NK-92 treated with Interleukin-12 subunit alpha and Interleukin-12 subunit beta, amount 100 ng/mL, for 24 hours (cell line): Measurements from ENCODE around the gene ARHGAP44.
A peak's percentile ranks its signal among the peaks of the same experiment; 100 is the strongest.

Experiments used
- DNase-seq: peaks from one replicate; lab custom pipeline; 2025; lab: John Stamatoyannopoulos, UW

The ARHGAP44 gene

GRCh38 chr17:12995106-12995895 is 206.0 kb downstream of the ARHGAP44 start:
- no peak for DNase-seq

- DNase-seq: no peak
Measured at GRCh38 chr17:12995896-12996295, 206.6 kb downstream of the ARHGAP44 start.

DNA sequence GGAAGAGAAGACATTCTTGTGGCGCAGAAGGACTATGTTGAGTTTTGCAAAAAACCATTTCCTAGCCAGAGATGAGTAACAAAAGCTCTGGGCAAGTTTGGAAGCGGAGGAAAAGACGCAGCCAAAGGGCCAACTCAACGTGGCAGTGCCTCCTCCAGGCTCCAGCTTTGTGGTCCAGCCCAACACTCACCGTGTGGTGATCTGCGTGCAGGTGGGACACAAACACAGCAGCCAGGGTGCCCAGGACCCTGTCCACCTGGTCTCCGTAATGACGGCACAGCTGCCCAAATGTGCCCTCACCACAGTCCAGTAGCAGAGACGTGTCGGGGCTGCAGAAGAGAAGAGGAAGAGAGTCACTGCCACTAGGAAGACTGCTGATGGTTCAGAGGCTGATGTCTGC is 207.1 kb downstream of the ARHGAP44 start:
- DNase-seq: no peak

- no peak for DNase-seq
Measured at GRCh38 chr17:12996941-12997340, 207.6 kb downstream of the ARHGAP44 start.

- DNase-seq: no peak
Measured at GRCh38 chr17:12998461-12998860, 209.2 kb downstream of the ARHGAP44 start.

DNA sequence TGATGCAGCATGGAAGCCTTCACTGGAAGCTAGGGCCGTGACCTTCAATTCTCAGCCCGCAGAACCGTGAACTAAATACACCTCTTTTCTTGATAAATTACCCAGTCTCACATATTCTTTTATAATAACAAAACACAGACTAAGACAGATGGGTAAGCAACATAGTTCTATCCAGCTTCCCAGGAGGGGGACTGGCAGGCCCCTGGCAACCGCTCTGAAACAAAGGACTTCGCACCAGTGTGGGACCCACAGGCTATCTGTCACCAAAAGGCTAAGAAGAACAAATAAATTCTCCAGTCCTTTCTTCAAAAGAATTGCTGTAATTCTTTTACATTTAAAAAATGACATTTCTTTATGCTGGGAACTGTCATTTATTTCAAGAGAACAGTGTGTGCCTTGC is 209.6 kb downstream of the ARHGAP44 start:
- no peak for DNase-seq

DNA sequence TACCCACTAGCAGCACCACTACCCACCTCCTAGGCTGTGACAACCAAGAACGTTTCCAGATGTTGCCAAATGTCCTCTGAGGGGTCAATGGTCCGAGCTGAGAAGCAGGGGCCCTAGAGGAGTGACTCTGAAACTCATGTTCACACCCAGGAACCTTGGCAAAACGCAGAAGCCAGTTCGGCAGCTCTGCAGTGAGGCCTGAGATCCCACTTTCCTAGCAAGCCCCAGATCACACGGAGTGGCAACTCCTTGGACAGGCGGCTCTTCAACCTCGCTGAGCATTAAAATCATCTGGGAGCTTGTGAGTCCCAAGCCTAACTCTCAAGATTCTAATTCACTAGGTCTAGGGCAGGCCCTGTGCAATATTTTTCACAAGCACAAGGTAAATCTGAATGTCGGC is 211.3 kb downstream of the ARHGAP44 start:
- no peak for DNase-seq

DNA sequence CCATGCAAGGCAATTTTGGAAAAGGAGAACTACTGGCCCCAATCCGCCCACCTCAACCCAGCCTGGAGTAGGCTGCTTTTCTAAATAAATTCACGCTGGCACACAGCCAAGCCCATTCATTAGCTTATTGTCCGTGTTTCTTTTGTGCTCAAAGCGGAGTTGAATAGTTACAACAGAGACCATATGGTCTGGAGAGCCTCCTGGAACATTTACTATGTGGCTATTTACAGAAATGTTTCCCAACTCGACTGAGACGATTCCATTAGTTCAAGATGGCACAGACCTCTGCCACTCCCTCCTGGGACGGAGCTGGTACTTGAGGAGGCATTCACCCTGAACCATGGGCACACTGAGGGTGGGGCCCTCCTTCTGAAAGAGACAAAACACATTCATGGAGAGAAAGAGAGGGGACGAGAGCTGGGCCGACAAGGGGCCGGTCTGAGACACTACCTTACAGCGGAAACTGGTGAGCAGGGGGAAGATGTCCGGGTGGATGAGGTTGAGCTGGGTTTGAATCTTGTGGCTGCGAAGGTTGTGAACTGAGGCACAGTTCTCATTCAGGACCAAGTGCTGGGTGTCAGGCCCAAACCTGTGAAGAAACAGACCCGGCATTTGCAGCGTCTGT is 212.8 kb downstream of the ARHGAP44 start:
- DNase-seq: no peak

DNA sequence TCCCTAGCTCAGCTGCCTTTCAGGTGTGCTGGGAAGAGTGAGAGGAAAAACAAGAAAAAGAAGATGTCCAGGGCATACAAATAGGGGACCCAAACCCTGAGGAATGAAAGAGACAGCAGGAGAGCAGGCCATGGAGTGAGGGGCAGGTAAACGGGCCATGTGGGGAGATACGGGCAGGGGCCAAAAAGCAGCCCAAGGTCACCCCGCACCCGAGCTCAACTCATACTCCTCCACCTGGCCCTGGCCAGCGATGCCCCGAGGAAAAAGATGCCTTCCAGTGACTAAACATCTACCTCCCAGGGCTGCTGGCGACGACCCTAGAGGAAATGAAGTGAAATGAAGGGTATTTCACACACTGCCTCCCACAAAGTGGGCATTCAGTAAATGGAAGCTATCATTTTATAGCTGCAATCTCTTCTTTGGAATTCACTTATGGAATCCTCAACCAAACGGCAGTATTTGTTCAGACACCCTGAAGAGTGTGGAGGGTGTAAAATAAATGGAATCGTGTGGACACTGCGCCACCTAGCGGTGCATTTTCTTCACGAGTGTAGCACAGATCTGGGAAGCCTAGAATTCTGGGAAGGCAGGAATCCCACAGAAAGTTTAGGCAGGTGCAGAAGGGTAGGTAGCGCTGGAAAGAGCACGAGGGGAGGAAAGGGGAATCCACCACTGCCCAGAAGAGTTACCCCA is 213.6 kb downstream of the ARHGAP44 start:
- DNase-seq: no peak

DNA sequence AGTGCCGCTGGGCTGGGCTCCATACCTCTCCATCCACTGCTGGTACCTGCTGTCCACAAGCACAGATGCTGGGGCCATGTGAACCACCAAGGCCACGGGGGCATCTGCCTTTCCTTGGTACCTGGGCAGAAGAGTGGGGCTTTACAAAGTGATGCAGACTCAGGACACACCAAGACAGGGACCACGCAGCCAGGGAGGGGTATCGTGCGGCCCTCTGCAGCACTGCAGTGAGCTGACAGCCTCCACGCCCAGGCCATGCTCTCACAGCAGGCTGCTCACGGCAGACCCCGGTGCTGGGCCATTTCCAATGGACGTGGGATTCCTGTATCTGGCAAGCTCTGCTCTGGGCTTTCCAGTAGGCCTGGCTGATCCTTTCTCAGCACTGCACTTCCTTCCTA is 214.2 kb downstream of the ARHGAP44 start:
- DNase-seq: no peak

DNA sequence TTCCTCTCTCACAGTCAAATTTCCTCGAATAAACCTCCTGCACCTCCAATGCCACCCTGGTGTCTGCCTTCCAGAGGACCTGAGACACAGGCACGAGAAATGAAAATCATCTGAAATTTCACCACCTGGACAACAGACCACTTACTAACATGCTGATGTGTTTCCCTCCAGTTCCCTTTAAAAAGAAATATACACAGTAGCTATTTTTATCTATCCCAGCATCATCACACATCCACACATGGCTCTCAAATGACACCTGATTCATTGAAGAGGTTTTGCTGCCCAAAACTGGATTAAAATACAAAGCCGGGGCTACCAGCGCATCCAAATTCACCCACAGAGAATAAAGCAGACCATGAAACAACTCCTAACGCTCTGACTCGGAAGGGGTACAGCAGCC is 214.6 kb downstream of the ARHGAP44 start:
- no peak for DNase-seq

GRCh38 chr17:13004336-13004735 is 215.0 kb downstream of the ARHGAP44 start:
- no peak for DNase-seq

DNA sequence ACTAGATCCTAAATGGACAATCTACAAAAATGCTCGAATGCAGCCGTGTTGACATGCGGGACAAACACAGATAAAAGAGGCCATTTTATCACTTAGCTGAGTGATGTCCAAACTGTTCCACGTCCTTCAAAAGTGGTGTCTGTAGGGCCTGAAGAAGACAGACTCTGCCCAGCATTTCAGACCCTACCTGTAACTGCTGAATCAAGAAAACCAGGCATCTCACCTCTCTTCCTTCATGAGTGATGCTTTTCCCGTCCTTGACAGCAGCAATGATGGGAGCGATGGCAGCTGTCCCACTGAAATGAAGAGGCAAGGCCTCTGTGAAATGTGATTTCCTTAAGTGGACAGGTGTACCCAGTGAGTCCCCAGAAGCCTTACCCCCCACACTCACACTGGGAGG is 216.2 kb downstream of the ARHGAP44 start:
- no peak for DNase-seq

DNA sequence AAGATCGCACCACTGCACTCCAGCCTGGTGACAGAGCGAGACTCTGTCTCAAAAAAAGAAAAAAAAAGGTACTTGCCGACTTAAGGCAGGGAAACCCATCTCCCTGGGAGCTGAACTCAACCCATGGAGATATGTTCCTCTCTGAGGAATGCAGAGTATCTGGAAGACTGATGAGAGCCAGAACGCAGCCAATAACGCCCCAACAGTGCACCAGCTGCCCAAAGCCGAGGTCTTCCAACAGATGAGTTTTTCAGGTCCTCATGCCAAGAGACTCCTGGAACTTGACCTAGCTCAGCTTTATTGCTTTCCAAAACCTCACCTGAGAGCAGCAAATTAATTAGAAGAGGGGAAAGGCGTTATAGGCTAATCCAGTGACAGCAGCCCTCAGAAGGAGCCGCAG is 219.2 kb downstream of the ARHGAP44 start:
- no peak for DNase-seq

- DNase-seq: no peak
Measured at GRCh38 chr17:13010959-13011358, 221.7 kb downstream of the ARHGAP44 start.

GRCh38 chr17:13014801-13015200 is 225.5 kb downstream of the ARHGAP44 start:
- no peak for DNase-seq

- no peak for DNase-seq
Measured at GRCh38 chr17:13016881-13017654, 227.8 kb downstream of the ARHGAP44 start.

GRCh38 chr17:13017655-13018459 is 228.6 kb downstream of the ARHGAP44 start, which contains the start of gene ELAC2:
TSS of gene ELAC2 (minus strand) at chr17:13018027. CDS start at chr17:13017947, 80 bp downstream.
- peak; percentile 87 for DNase-seq

GRCh38 chr17:13024016-13024415 is 234.7 kb downstream of the ARHGAP44 start:
- DNase-seq: no peak

- no peak for DNase-seq
Measured at GRCh38 chr17:13024526-13025257, 235.4 kb downstream of the ARHGAP44 start.

GRCh38 chr17:13025258-13025627 is 235.9 kb downstream of the ARHGAP44 start:
- no peak for DNase-seq
